ENCODE data around the gene TTC3. TPM values are rescaled to one million over a fixed set of nuclear protein-coding genes. Genes with fewer than 3 reads are reported as not detected.

TTC3 gene
- total RNA-seq, 4 donors from 2014 or later: 96.5 to 195 (median 122) TPM

- H3K27ac ChIP-seq: no peak overlapping the region
- no peaks in the 10 kb centered on the region for H3K9me3 ChIP-seq
- peaks cover 14% of the 10 kb centered on the region for H3K4me1 ChIP-seq
- DNase-seq (ENCODE audit: low spot score in 2 of 2): no peak
- no peaks in the 10 kb centered on the region for H3K27me3 ChIP-seq
- no peaks in the 10 kb centered on the region for H3K36me3 ChIP-seq
- H3K4me3 ChIP-seq: no peak overlapping the region
- 78% methylated on average over 3 of the region's 3 CpGs for WGBS
- TF ChIP-seq EP300 (IDR thresholded peaks at IDR 0.05) (no peak), CTCF (IDR thresholded peaks at IDR 0.05) (no peak), POLR2AphosphoS5 (IDR thresholded peaks at IDR 0.05) (no peak), POLR2A (IDR thresholded peaks at IDR 0.05) (no peak)
These were observed 176.3 kb downstream of the TTC3 start for GRCh38 chr21:37249112-37249904.

- Histone ChIP-seq H3K4me3 (no peak overlapping the region), H3K9me3 (no peaks in the 10 kb centered on the region)
- WGBS: 80% methylated on average over 2 of the region's 2 CpGs
These were observed 178.2 kb downstream of the TTC3 start for GRCh38 chr21:37251294-37251634.

More at GRCh38 chr21:37251294-37251634, 178.2 kb downstream of the TTC3 start:
- TF ChIP-seq POLR2A (IDR thresholded peaks at IDR 0.05) (no peak), EP300 (IDR thresholded peaks at IDR 0.05) (no peak), POLR2AphosphoS5 (IDR thresholded peaks at IDR 0.05) (no peak), CTCF (IDR thresholded peaks at IDR 0.05) (no peak)
- Histone ChIP-seq H3K27me3 (no peaks in the 10 kb centered on the region), H3K36me3 (no peaks in the 10 kb centered on the region), H3K27ac (no peak overlapping the region), H3K4me1 (peaks cover 10% of the 10 kb centered on the region)
- no peak for DNase-seq (ENCODE audit: low spot score in 2 of 2)

Other genes with a start within 250 kb of the TTC3 start
- gene HLCS, start 106.6 kb upstream of the TTC3 start, total RNA-seq: 10 to 100 TPM in 2 of 4 donors, 1 to 10 TPM in 2; 8.4 to 16.1 (median 11.5) TPM
- gene RIPPLY3, start 66.6 kb upstream of the TTC3 start, total RNA-seq: under 1 TPM in 1 of 4 donors, not detected in 3; 0.21 TPM
- gene PIGP, start 183 bp upstream of the TTC3 start, total RNA-seq: 10 to 100 TPM in 3 of 4 donors, 1 to 10 TPM in 1; 8.4 to 15.5 (median 13.6) TPM
- gene VPS26C, start 194.1 kb downstream of the TTC3 start, total RNA-seq: 10 to 100 TPM; 47.7 to 60.8 (median 55.4) TPM